ENCODE data around the gene SMKR1.

GRCh38 chr7:129525225-129525862, 23.0 kb downstream of the SMKR1 start:
- TF ChIP-seq CHD2 (IDR thresholded peaks at IDR 0.05; ENCODE audit: low read length) (no peak), TCF12 (IDR thresholded peaks at IDR 0.05; ENCODE audit: low read depth, low read length) (no peak), CREB1 (IDR thresholded peaks at IDR 0.05) (no peak), CTCF (IDR thresholded peaks at IDR 0.05; ENCODE audit: control extremely low read depth in 1 of 3, insufficient read depth in 1 of 3, low read depth in 1 of 3, low read length in 3 of 3) (no peak), USF2 (IDR thresholded peaks at IDR 0.05; ENCODE audit: low read length) (no peak), BRCA1 (IDR thresholded peaks at IDR 0.05; ENCODE audit: low read depth, low read length) (no peak), POLR2AphosphoS5 (IDR thresholded peaks at IDR 0.05; ENCODE audit: low read depth, low read length) (no peak), RBBP5 (IDR thresholded peaks at IDR 0.05; ENCODE audit: borderline replicate concordance, low read depth, low read length) (no peak), SIRT6 (IDR thresholded peaks at IDR 0.05; ENCODE audit: low read length) (no peak), RFX5 (IDR thresholded peaks at IDR 0.05; ENCODE audit: borderline replicate concordance, low read depth, low read length) (no peak), CBX8 (IDR thresholded peaks at IDR 0.05; ENCODE audit: borderline replicate concordance, low read depth, low read length) (no peak), POLR2A (IDR thresholded peaks at IDR 0.05; ENCODE audit: control extremely low read depth in 1 of 2, low read depth in 2 of 2, low read length in 2 of 2) (no peak), TAF1 (IDR thresholded peaks at IDR 0.05; ENCODE audit: low read depth, low read length) (no peak)
